Measurements from ENCODE around the gene ZNF223. TPM values are rescaled to one million over a fixed set of nuclear protein-coding genes. Genes with fewer than 3 reads are reported as not detected.

The ZNF223 gene
- total RNA-seq, 1 experiment from 2014 or later, result 2.2 TPM

DNA sequence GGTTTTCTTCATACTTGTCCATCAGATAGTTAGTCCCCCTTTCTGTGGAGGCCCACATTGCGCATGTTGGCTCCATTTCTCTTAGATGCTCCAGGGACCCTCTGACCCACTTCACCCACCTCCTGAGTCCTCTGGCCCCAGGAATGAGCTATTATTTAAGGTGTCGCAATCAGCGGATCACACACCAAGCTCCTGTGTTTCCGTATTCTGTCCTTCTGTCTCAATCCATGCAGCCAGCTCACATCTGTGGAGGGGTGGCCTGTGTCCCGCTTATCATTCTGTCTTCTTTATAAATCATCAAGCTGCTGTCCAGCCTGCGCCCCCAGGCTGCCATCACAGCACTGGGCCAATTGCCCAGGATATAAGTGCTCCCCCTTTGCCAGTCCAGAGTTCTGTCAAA, 44.4 kb upstream of the ZNF223 start:
- H3K27me3 ChIP-seq (ENCODE audit: control insufficient read depth, insufficient read depth, low read length), result no peaks in the 10 kb centered on the region
- intact Hi-C loops (cut with micrococcal nuclease; ENCODE audit: unreplicated experiment), result no loop called here
- ATAC-seq, result no peak
- BruUV-seq (replicated peaks), result no TSS peak
- peaks cover 17% of the 10 kb centered on the region for H3K36me3 ChIP-seq (ENCODE audit: control insufficient read depth, insufficient read depth, low read length)
- in situ Hi-C loops (cut with HindIII; ENCODE audit: low pct_unique_long_range_greater_than_20kb, low sequenced_read_pairs), result no loop called here
- no peaks in the 10 kb centered on the region; the same call in 1 of the 2 replicates for H3K4me1 ChIP-seq (ENCODE audit: control insufficient read depth, insufficient read depth, low read length)
- H3K27ac ChIP-seq (ENCODE audit: low read length), result no peak overlapping the region
- TF ChIP-seq SIN3A (IDR thresholded peaks at IDR 0.05; ENCODE audit: borderline replicate concordance, insufficient read depth, low read depth, low read length), result no peak
- TF ChIP-seq, protein P1, sequence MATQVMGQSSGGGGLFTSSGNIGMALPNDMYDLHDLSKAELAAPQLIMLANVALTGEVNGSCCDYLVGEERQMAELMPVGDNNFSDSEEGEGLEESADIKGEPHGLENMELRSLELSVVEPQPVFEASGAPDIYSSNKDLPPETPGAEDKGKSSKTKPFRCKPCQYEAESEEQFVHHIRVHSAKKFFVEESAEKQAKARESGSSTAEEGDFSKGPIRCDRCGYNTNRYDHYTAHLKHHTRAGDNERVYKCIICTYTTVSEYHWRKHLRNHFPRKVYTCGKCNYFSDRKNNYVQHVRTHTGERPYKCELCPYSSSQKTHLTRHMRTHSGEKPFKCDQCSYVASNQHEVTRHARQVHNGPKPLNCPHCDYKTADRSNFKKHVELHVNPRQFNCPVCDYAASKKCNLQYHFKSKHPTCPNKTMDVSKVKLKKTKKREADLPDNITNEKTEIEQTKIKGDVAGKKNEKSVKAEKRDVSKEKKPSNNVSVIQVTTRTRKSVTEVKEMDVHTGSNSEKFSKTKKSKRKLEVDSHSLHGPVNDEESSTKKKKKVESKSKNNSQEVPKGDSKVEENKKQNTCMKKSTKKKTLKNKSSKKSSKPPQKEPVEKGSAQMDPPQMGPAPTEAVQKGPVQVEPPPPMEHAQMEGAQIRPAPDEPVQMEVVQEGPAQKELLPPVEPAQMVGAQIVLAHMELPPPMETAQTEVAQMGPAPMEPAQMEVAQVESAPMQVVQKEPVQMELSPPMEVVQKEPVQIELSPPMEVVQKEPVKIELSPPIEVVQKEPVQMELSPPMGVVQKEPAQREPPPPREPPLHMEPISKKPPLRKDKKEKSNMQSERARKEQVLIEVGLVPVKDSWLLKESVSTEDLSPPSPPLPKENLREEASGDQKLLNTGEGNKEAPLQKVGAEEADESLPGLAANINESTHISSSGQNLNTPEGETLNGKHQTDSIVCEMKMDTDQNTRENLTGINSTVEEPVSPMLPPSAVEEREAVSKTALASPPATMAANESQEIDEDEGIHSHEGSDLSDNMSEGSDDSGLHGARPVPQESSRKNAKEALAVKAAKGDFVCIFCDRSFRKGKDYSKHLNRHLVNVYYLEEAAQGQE (IDR thresholded peaks at IDR 0.05; ENCODE audit: insufficient read depth in 1 of 2, low read depth in 2 of 2, low read length in 1 of 2), result no peak
- no peak for TF ChIP-seq POLR2AphosphoS5 (IDR thresholded peaks at IDR 0.05; ENCODE audit: low read depth, low read length)
- TF ChIP-seq, protein P2, sequence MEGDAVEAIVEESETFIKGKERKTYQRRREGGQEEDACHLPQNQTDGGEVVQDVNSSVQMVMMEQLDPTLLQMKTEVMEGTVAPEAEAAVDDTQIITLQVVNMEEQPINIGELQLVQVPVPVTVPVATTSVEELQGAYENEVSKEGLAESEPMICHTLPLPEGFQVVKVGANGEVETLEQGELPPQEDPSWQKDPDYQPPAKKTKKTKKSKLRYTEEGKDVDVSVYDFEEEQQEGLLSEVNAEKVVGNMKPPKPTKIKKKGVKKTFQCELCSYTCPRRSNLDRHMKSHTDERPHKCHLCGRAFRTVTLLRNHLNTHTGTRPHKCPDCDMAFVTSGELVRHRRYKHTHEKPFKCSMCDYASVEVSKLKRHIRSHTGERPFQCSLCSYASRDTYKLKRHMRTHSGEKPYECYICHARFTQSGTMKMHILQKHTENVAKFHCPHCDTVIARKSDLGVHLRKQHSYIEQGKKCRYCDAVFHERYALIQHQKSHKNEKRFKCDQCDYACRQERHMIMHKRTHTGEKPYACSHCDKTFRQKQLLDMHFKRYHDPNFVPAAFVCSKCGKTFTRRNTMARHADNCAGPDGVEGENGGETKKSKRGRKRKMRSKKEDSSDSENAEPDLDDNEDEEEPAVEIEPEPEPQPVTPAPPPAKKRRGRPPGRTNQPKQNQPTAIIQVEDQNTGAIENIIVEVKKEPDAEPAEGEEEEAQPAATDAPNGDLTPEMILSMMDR (IDR thresholded peaks at IDR 0.05), result no peak
- TF ChIP-seq TCF7L2 (IDR thresholded peaks at IDR 0.05; ENCODE audit: low read depth, low read length), result no peak
- peaks cover 38% of the 10 kb centered on the region; the same call in 1 of the 2 replicates for H3K9me3 ChIP-seq (ENCODE audit: control insufficient read depth, insufficient read depth, low read depth, low read length)
- H3K4me3 ChIP-seq (ENCODE audit: low read depth in 2 of 2, low read length in 2 of 2), result no peak overlapping the region
- CTCF ChIA-PET, result no interaction called here
- no peak for DNase-seq (ENCODE audit: low read depth, low spot score)
- POLR2A ChIA-PET, result no interaction called here

DNA sequence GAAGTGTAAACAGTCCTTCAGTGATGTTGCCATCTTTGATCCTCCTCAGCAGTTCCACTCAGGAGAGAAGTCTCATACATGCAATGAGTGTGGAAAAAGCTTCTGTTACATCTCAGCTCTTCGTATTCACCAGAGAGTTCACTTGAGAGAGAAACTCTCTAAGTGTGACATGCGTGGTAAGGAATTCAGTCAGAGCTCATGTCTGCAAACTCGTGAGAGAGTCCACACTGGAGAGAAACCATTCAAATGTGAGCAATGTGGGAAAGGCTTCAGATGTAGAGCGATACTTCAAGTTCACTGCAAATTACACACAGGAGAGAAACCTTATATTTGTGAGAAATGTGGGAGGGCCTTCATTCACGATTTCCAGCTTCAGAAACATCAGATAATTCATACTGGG, 41.4 kb upstream of the ZNF223 start:
- CTCF ChIA-PET, result no interaction called here
- no TSS peak for BruUV-seq (replicated peaks)
- Histone ChIP-seq H3K36me3 (ENCODE audit: control insufficient read depth, insufficient read depth, low read length) (peaks cover 14% of the 10 kb centered on the region), H3K4me3 (ENCODE audit: low read depth in 2 of 2, low read length in 2 of 2) (no peak overlapping the region), H3K27me3 (ENCODE audit: control insufficient read depth, insufficient read depth, low read length) (no peaks in the 10 kb centered on the region), H3K4me1 (ENCODE audit: control insufficient read depth, insufficient read depth, low read length) (no peaks in the 10 kb centered on the region), H3K9me3 (ENCODE audit: control insufficient read depth, insufficient read depth, low read depth, low read length) (peaks cover 41% of the 10 kb centered on the region; the same call in 1 of the 2 replicates), H3K27ac (ENCODE audit: low read length) (no peak overlapping the region)
- DNase-seq (ENCODE audit: low read depth, low spot score), result no peak
- intact Hi-C loops (cut with micrococcal nuclease; ENCODE audit: unreplicated experiment), result no loop called here
- POLR2A ChIA-PET, result no interaction called here
- TF ChIP-seq TCF7L2 (IDR thresholded peaks at IDR 0.05; ENCODE audit: low read depth, low read length), result no peak
- no peak for TF ChIP-seq SIN3A (IDR thresholded peaks at IDR 0.05; ENCODE audit: borderline replicate concordance, insufficient read depth, low read depth, low read length)
- TF ChIP-seq, protein P2 (IDR thresholded peaks at IDR 0.05), result no peak
- TF ChIP-seq POLR2AphosphoS5 (IDR thresholded peaks at IDR 0.05; ENCODE audit: low read depth, low read length), result no peak
- TF ChIP-seq, protein P1 (IDR thresholded peaks at IDR 0.05; ENCODE audit: insufficient read depth in 1 of 2, low read depth in 2 of 2, low read length in 1 of 2), result no peak
- in situ Hi-C loops (cut with HindIII; ENCODE audit: low pct_unique_long_range_greater_than_20kb, low sequenced_read_pairs), result no loop called here
- no peak for ATAC-seq
